ENCODE results near the gene LYPD4. TPM values are rescaled to one million over a fixed set of nuclear protein-coding genes. Genes with fewer than 3 reads are reported as not detected.

Gene LYPD4
- total RNA-seq, 1 experiment from 2014 or later: not detected

- BruUV-seq (replicated peaks): no TSS peak
- Histone ChIP-seq H3K79me2 (ENCODE audit: low read depth) (no peaks in the 10 kb centered on the region), H4K20me1 (ENCODE audit: insufficient read depth) (no peaks in the 10 kb centered on the region), H3F3A (ENCODE audit: insufficient read depth, low read depth) (no peaks in the 10 kb centered on the region), H3K9me3 (ENCODE audit: insufficient read depth, low read depth) (no peaks in the 10 kb centered on the region), H3K4me1 (replicated peaks; ENCODE audit: insufficient read depth) (no peaks in the 10 kb centered on the region), H3K36me3 (ENCODE audit: low read depth) (no peaks in the 10 kb centered on the region), H3K27me3 (ENCODE audit: insufficient read depth, low read depth) (no peaks in the 10 kb centered on the region), H3K4me3 (no peak overlapping the region), H2AFZ (no peak overlapping the region), H3K4me2 (no peak overlapping the region), H3K9me2 (ENCODE audit: insufficient read depth) (no peaks in the 10 kb centered on the region), H3K27ac (no peak overlapping the region)
- intact Hi-C loops (cut with micrococcal nuclease; ENCODE audit: unreplicated experiment): no loop called here
- ChIA-PET POLR2A (ENCODE audit: unreplicated experiment) (no interaction called here), CTCF (no interaction called here)
- DNase-seq: no peak
- TF ChIP-seq, protein P1, sequence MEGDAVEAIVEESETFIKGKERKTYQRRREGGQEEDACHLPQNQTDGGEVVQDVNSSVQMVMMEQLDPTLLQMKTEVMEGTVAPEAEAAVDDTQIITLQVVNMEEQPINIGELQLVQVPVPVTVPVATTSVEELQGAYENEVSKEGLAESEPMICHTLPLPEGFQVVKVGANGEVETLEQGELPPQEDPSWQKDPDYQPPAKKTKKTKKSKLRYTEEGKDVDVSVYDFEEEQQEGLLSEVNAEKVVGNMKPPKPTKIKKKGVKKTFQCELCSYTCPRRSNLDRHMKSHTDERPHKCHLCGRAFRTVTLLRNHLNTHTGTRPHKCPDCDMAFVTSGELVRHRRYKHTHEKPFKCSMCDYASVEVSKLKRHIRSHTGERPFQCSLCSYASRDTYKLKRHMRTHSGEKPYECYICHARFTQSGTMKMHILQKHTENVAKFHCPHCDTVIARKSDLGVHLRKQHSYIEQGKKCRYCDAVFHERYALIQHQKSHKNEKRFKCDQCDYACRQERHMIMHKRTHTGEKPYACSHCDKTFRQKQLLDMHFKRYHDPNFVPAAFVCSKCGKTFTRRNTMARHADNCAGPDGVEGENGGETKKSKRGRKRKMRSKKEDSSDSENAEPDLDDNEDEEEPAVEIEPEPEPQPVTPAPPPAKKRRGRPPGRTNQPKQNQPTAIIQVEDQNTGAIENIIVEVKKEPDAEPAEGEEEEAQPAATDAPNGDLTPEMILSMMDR (conservative IDR thresholded peaks at IDR 0.05): no peak
- no peak for TF ChIP-seq EZH2 (IDR thresholded peaks at IDR 0.05; ENCODE audit: low read depth)
Measured at GRCh38 chr19:41815301-41815700, 29.2 kb downstream of the LYPD4 start.

- TF ChIP-seq EZH2 (IDR thresholded peaks at IDR 0.05; ENCODE audit: low read depth): no peak
- TF ChIP-seq, protein P1 (conservative IDR thresholded peaks at IDR 0.05): no peak
- no TSS peak for BruUV-seq (replicated peaks)
- H3K79me2 ChIP-seq (ENCODE audit: low read depth): no peaks in the 10 kb centered on the region
- H4K20me1 ChIP-seq (ENCODE audit: insufficient read depth): no peaks in the 10 kb centered on the region
- H3K9me2 ChIP-seq (ENCODE audit: insufficient read depth): no peaks in the 10 kb centered on the region
- H3K4me2 ChIP-seq: no peak overlapping the region
- H3K27ac ChIP-seq: no peak overlapping the region
- H3K4me1 ChIP-seq (replicated peaks; ENCODE audit: insufficient read depth): no peaks in the 10 kb centered on the region
- H3K27me3 ChIP-seq (ENCODE audit: insufficient read depth, low read depth): no peaks in the 10 kb centered on the region
- no peaks in the 10 kb centered on the region for H3K9me3 ChIP-seq (ENCODE audit: insufficient read depth, low read depth)
- no peak overlapping the region for H2AFZ ChIP-seq
- no peak for DNase-seq
- ChIA-PET CTCF (no interaction called here), POLR2A (ENCODE audit: unreplicated experiment) (no interaction called here)
- no peaks in the 10 kb centered on the region for H3K36me3 ChIP-seq (ENCODE audit: low read depth)
- intact Hi-C loops (cut with micrococcal nuclease; ENCODE audit: unreplicated experiment): no loop called here
- H3F3A ChIP-seq (ENCODE audit: insufficient read depth, low read depth): no peaks in the 10 kb centered on the region
- H3K4me3 ChIP-seq: no peak overlapping the region
Measured at GRCh38 chr19:41813911-41814310, 30.6 kb downstream of the LYPD4 start.

DNA sequence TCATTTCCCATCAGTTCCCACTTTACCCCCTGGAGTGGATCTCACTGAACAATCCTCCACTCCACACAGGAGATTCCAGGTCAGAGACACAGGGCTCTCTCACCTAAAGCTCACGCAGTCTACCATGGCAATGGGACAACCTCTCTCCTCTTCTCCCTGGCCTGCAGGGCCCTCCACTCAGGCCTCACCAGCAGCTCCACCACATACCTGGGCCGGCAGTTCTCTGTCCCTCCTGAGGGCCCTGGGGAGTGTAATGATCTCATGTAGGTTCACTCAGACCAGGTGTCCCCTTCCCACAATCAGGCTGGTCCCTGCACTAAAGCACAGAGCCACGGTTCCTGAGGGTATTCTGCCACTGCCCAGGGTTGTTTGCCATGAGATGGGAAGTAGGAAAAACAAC lies 32.5 kb downstream of the LYPD4 start:
- no peaks in the 10 kb centered on the region for H3F3A ChIP-seq (ENCODE audit: insufficient read depth, low read depth)
- no peaks in the 10 kb centered on the region for H3K9me3 ChIP-seq (ENCODE audit: insufficient read depth, low read depth)
- H3K9me2 ChIP-seq (ENCODE audit: insufficient read depth): no peaks in the 10 kb centered on the region
- H3K4me3 ChIP-seq: no peak overlapping the region
- no peaks in the 10 kb centered on the region for H3K27me3 ChIP-seq (ENCODE audit: insufficient read depth, low read depth)
- H4K20me1 ChIP-seq (ENCODE audit: insufficient read depth): no peaks in the 10 kb centered on the region
- no peaks in the 10 kb centered on the region for H3K4me1 ChIP-seq (replicated peaks; ENCODE audit: insufficient read depth)
- POLR2A ChIA-PET (ENCODE audit: unreplicated experiment): no interaction called here
- no peak overlapping the region for H2AFZ ChIP-seq
- BruUV-seq (replicated peaks): no TSS peak
- no peak for DNase-seq
- H3K27ac ChIP-seq: no peak overlapping the region
- TF ChIP-seq EZH2 (IDR thresholded peaks at IDR 0.05; ENCODE audit: low read depth): no peak
- TF ChIP-seq, protein P1 (conservative IDR thresholded peaks at IDR 0.05): no peak
- no peaks in the 10 kb centered on the region for H3K79me2 ChIP-seq (ENCODE audit: low read depth)
- no peaks in the 10 kb centered on the region for H3K36me3 ChIP-seq (ENCODE audit: low read depth)
- intact Hi-C loops (cut with micrococcal nuclease; ENCODE audit: unreplicated experiment): no loop called here
- CTCF ChIA-PET: interaction anchor here (0.6 kb wide), 1 partner anchor 37 kb away, joined by 5 read pairs; no protein-coding TSS in a partner anchor
- no peak overlapping the region for H3K4me2 ChIP-seq

Data from PC-9 (cell line).